OCI-LY1 (cell line): ENCODE data around the gene PNMA8C.

Source experiments
- H2AFZ ChIP-seq: fragments of 200-600 bp; sonication (generic), shearing (Covaris generic); 2 replicates; pipeline ENCODE4 v1.6.0; 2014; ENCODE audit warnings: antibody characterized with exemption, mild to moderate bottlenecking, low read length
- H3F3A ChIP-seq: fragments of 200-600 bp; sonication (generic), shearing (Covaris generic); 2 replicates; pipeline ENCODE4 v1.6.0; 2014; ENCODE audit warnings: mild to moderate bottlenecking, antibody characterized with exemption, low read length, moderate library complexity; ENCODE audit not compliant: insufficient read depth
- H3K27ac ChIP-seq: fragments of 200-600 bp; sonication (generic); 2 replicates; pipeline ENCODE4 v1.5.1; 2014; ENCODE audit warnings: low read length, mixed run types, mild to moderate bottlenecking, low read depth; ENCODE audit not compliant: poor library complexity, severe bottlenecking
- H3K27me3 ChIP-seq: fragments of 200-600 bp; sonication (generic); 2 replicates; pipeline ENCODE4 v1.6.0; 2014; ENCODE audit warnings: antibody characterized with exemption, mild to moderate bottlenecking, low read length, moderate library complexity; ENCODE audit not compliant: insufficient read depth
- H3K36me3 ChIP-seq: fragments of 200-600 bp; sonication (generic); 2 replicates; pipeline ENCODE4 v1.6.1; 2014; ENCODE audit warnings: mild to moderate bottlenecking, antibody characterized with exemption, low read length, moderate library complexity, mixed read lengths; ENCODE audit not compliant: insufficient read depth
- H3K4me1 ChIP-seq: fragments of 200-600 bp; sonication (generic); 2 replicates; pipeline ENCODE4 v1.5.1; 2014; ENCODE audit warnings: mild to moderate bottlenecking, low read length, moderate library complexity; ENCODE audit not compliant: insufficient read depth, severe bottlenecking
- H3K4me2 ChIP-seq: fragments of 200-600 bp; sonication (generic), shearing (Covaris generic); 2 replicates; pipeline ENCODE4 v1.6.1; 2014; ENCODE audit warnings: low read length
- H3K4me3 ChIP-seq: fragments of 200-600 bp; sonication (generic); 2 replicates; pipeline ENCODE4 v1.5.1; 2014; ENCODE audit warnings: low read length, low read depth, mild to moderate bottlenecking, mixed read lengths; ENCODE audit not compliant: poor library complexity, severe bottlenecking
- H3K79me2 ChIP-seq: fragments of 200-600 bp; shearing (Covaris generic); 2 replicates; pipeline ENCODE4 v1.6.1; 2016; ENCODE audit warnings: mixed run types, low read length, mixed read lengths; ENCODE audit not compliant: insufficient read depth
- H3K9ac ChIP-seq: fragments of 200-600 bp; sonication (generic), shearing (Covaris generic); 2 replicates; pipeline ENCODE4 v1.6.1; 2014; ENCODE audit warnings: mild to moderate bottlenecking, low read length, mixed read lengths
- H3K9me2 ChIP-seq: fragments of 200-600 bp; sonication (generic), shearing (Covaris generic); 2 replicates; pipeline ENCODE4 v1.6.1; 2014; ENCODE audit warnings: low read depth, mild to moderate bottlenecking, low read length, mixed read lengths
- H3K9me3 ChIP-seq: fragments of 200-600 bp; shearing (Covaris generic); 2 replicates; pipeline ENCODE4 v1.6.1; 2014; ENCODE audit warnings: low read length, mixed read lengths
- H4K20me1 ChIP-seq: fragments of 200-600 bp; sonication (generic), shearing (Covaris generic); 2 replicates; pipeline ENCODE4 v1.6.0; 2016; ENCODE audit warnings: mild to moderate bottlenecking, low read length; ENCODE audit not compliant: insufficient read depth
- CTCF ChIP-seq: fragments of 200-600 bp; sonication (generic), shearing (Covaris generic); IDR thresholded peaks from 2 replicates; pipeline ENCODE4 v1.5.1; 2017; ENCODE audit warnings: mild to moderate bottlenecking, antibody characterized with exemption, low read length, moderate library complexity, mixed read lengths
- EZH2 ChIP-seq: fragments of 200-600 bp; sonication (generic), shearing (Covaris generic); IDR thresholded peaks from 2 replicates; pipeline ENCODE4 v1.8.0; 2017; ENCODE audit warnings: borderline replicate concordance, mixed run types, mild to moderate bottlenecking, antibody characterized with exemption, low read length, moderate library complexity, mixed read lengths

PNMA8C gene

GRCh38 chr19:46450737-46451136 is 22.0 kb upstream of the PNMA8C start:
- H3K36me3 ChIP-seq, result no peaks in the 10 kb centered on the region
- H3K4me2 ChIP-seq, result no peak overlapping the region
- H3K27ac ChIP-seq, result no peak overlapping the region
- no peaks in the 10 kb centered on the region for H3K79me2 ChIP-seq
- H4K20me1 ChIP-seq, result no peaks in the 10 kb centered on the region
- no peaks in the 10 kb centered on the region for H3K27me3 ChIP-seq
- H3K4me1 ChIP-seq, result no peaks in the 10 kb centered on the region
- no peak for TF ChIP-seq CTCF
- no peak for TF ChIP-seq EZH2
- no peaks in the 10 kb centered on the region for H3K9me3 ChIP-seq
- H3K9ac ChIP-seq, result no peak overlapping the region
- no peaks in the 10 kb centered on the region for H3F3A ChIP-seq
- no peaks in the 10 kb centered on the region for H3K9me2 ChIP-seq
- no peak overlapping the region for H3K4me3 ChIP-seq
- H2AFZ ChIP-seq, result no peak overlapping the region

GRCh38 chr19:46449228-46449627 is 20.5 kb upstream of the PNMA8C start:
- H3K27ac ChIP-seq, result no peak overlapping the region
- no peaks in the 10 kb centered on the region for H3F3A ChIP-seq
- H3K27me3 ChIP-seq, result no peaks in the 10 kb centered on the region

GRCh38 chr19:46448601-46449000 is 19.9 kb upstream of the PNMA8C start:
- TF ChIP-seq EZH2, result no peak
- TF ChIP-seq CTCF, result no peak

More at GRCh38 chr19:46449228-46449627, 20.5 kb upstream of the PNMA8C start:
- no peaks in the 10 kb centered on the region for H3K9me3 ChIP-seq
- H3K79me2 ChIP-seq, result no peaks in the 10 kb centered on the region
- no peak overlapping the region for H2AFZ ChIP-seq
- TF ChIP-seq CTCF (no peak), EZH2 (no peak)
- no peaks in the 10 kb centered on the region for H3K4me1 ChIP-seq
- no peaks in the 10 kb centered on the region for H3K9me2 ChIP-seq
- no peak overlapping the region for H3K4me2 ChIP-seq
- H3K9ac ChIP-seq, result no peak overlapping the region
- no peak overlapping the region for H3K4me3 ChIP-seq
- no peaks in the 10 kb centered on the region for H4K20me1 ChIP-seq
- H3K36me3 ChIP-seq, result no peaks in the 10 kb centered on the region

More at GRCh38 chr19:46448601-46449000, 19.9 kb upstream of the PNMA8C start:
- Histone ChIP-seq H2AFZ (no peak overlapping the region), H3K79me2 (no peaks in the 10 kb centered on the region), H3K9ac (no peak overlapping the region), H3K27ac (no peak overlapping the region), H3K4me1 (no peaks in the 10 kb centered on the region), H3K27me3 (no peaks in the 10 kb centered on the region), H3K9me2 (no peaks in the 10 kb centered on the region), H3K4me3 (no peak overlapping the region), H3K4me2 (no peak overlapping the region), H3K9me3 (no peaks in the 10 kb centered on the region), H3K36me3 (no peaks in the 10 kb centered on the region), H4K20me1 (no peaks in the 10 kb centered on the region), H3F3A (no peaks in the 10 kb centered on the region)
